HEK293 (cell line): ENCODE results near the gene TMSB4X.

Experiments
- CTCF ChIP-seq: fragments of 450-650 bp; formaldehyde crosslinking; IDR thresholded peaks from 2 replicates; pipeline ENCODE4 v1.5.1; 2016; ENCODE audit warnings: missing biosample characterization, missing genetic modification characterization
- TRIM28 ChIP-seq: IDR thresholded peaks from 2 replicates; pipeline ENCODE4 v1.6.1; 2011; ENCODE audit warnings: low read length, control low read depth, borderline replicate concordance
- TSHZ1 ChIP-seq: fragments of 450-650 bp; formaldehyde crosslinking; IDR thresholded peaks from 2 replicates; pipeline ENCODE4 v1.5.1; 2016; ENCODE audit warnings: missing biosample characterization, missing genetic modification characterization, borderline replicate concordance
- ZNF202 ChIP-seq: fragments of 450-650 bp; formaldehyde crosslinking; IDR thresholded peaks from 2 replicates; pipeline ENCODE4 v1.5.1; 2016; ENCODE audit warnings: missing biosample characterization, missing genetic modification characterization, borderline replicate concordance
- ZNF707 ChIP-seq: fragments of 450-650 bp; formaldehyde crosslinking; IDR thresholded peaks from 2 replicates; pipeline ENCODE4 v1.5.1; 2016; ENCODE audit warnings: missing biosample characterization, missing genetic modification characterization

GRCh38 chrX:13015536-13016236 lies 40.8 kb downstream of the TMSB4X start:
- TF ChIP-seq CTCF = no peak
- no peak for TF ChIP-seq ZNF707 (tag by site-specific recombination)
- TF ChIP-seq TSHZ1 (tag by site-specific recombination) = no peak
- no peak for TF ChIP-seq TRIM28
- no peak for TF ChIP-seq ZNF202
